ENCODE measurements around the gene GATA2.

Gene GATA2

DNA sequence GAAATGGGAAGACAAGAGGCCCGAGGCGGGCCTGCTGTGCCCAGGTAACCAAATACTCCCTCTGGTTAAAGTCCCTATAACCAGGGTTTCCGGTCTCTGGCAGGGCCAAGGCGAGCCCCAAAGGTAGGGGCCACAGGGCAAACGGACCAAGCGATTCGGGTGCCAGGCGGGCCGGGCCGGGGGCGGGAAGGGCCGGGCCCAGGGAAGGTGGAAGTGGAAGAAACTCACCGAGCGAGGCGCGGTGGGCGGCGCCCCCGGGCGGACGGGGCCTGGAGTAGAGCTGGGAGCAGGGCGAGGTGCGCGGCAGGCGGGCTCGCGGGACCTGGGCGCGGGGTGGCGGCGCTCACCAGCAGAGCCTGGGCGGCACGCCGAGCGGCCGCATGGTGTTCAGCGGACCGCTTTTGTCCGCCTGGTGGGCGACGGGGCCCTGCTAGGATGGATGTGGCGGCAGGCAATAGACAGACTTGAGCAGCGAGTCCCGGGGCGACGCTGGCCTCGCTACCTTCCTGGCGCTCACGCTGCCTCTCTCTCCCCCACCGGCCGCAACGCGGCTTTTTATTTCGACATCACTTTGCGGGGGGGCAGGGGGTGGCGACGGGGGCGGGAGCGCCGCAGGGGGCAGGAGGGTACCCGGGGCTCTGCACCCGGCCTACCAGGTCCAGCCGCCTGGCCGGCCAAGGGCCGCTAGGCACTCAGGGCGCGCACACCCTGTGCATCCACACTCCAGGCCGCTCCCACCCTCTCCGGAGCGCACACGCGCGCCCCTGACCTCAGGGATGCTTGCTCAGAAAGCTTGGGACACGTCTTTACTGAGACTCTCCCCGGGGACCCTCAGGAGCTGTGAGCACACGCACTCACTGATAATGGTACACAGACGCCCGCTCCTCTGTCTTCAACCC, at the start of gene GATA2:
TSS of gene GATA2 (minus strand) at position 531 of the 899 bp plus-strand sequence. CDS start 6,170 bp downstream, outside the sequence.
- DNase-seq (ENCODE audit: low read depth in 2 of 2): no peak

GRCh38 chr3:128541246-128541645, 48.2 kb upstream of the GATA2 start:
- DNase-seq (ENCODE audit: low read depth in 2 of 2): no peak

GRCh38 chr3:128539376-128539775, 46.4 kb upstream of the GATA2 start:
- no peak for DNase-seq (ENCODE audit: low read depth in 2 of 2)

- no peak for DNase-seq (ENCODE audit: low read depth in 2 of 2)
Observed at GRCh38 chr3:128537091-128537703, 44.2 kb upstream of the GATA2 start.

DNA sequence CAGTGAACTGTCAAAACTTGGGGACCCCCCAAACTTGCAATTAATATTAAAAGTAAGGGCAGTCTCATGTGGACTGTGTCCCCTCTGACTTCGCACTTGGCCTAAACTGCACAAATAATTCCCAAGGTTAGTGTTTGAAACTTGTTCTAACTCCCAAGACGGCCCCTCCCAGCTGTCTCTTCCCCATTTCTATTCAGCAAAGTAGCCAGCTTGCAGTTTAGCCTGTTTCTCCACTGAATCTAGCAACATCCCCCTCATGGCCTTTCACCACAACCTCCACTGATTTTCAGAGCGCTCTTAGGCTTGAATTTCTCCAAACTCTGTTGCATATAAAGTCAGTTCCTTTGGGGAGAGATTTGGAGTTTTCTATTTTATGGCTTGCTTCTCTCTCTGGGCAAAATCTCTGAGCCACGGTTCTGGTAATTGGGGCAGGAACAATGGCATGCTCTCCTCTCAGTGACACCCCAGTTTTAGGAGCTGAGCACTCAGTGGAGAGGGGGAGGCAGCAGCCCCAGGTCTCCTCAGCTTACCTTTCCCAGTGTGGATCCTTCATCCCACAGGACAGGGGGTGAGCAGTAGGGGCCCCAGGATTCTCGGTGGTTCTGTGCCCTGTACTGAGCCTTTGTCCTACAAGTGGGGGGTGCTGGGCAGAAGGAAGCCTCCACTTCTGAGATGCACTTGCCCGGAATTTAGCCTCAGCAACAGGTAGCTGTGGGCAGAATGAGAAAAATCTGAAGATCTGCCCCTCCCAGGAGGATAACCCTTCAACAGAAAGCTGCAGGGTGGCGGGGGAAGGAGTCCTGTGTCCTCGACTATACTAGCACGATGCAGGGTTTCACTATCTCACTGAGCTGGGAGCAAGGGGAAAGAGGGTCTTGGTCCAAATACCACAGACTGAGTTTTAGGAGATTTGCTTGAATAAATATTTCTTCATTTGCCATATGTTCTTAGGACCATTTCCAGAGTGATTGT, 39.3 kb upstream of the GATA2 start:
- no peak for DNase-seq (ENCODE audit: low read depth in 2 of 2)

GRCh38 chr3:128524374-128525299, 31.6 kb upstream of the GATA2 start:
- DNase-seq (ENCODE audit: low read depth in 2 of 2): no peak

DNA sequence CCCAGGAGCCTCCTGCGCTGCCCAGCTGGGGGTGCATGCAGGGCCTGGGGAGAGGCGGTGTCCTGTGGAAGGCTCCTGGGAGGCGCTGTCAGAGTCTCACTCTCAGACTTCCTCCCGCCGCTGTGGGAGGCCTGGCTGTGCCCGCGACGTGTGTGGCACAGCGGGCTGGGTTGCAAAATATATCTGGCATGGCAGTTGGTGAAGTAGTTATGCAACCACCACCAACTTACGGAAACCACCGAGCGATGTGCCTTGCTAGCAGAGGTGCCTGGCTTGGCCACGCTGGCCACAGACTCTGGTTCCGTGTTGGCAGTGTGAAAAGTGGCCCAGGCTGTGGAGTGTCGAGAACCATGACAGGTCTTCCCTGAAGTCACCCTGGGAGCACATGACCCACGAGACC, 30.6 kb upstream of the GATA2 start:
- DNase-seq (ENCODE audit: low read depth in 2 of 2): no peak

DNA sequence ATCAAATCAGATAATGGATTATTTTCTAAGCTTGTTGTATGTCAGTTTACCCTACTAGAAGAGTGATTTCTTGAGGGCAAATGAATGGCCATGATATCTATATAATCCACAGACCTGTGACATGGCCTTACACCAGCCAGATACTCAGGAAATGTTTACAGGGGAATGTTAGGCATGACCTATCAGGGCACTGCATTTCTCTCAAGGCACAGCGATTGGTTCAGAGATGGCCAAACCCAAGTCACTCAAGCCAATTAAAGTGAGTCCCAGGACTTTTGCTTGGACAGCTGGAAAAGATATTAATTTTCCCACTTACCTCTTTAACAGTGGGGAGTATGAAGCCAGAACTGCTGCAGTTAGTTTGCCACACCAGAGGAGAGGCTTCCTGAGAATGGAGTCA, 28.7 kb upstream of the GATA2 start:
- DNase-seq (ENCODE audit: low read depth in 2 of 2): no peak

GRCh38 chr3:128518587-128519490, 25.8 kb upstream of the GATA2 start:
- no peak for DNase-seq (ENCODE audit: low read depth in 2 of 2)

DNA sequence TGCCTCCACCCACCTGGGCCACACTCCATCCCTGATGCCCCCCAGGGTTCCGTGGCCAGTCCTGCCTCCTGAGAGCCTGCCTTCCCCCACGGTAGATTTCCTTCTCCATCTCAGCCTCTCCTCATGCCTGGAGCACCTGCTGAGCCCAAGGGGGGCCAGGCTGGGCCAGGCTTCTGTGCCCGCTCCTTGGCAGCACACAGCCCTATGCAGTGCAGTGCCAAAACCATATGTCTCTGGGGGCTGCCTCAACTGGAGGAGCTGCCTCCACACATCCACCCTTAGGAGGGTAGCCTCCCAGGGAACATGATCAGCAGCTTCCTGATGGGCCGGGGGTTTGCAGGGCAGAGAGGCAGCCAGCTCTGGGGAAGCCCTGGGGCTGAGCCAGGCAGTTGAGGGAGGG, 24.6 kb upstream of the GATA2 start:
- no peak for DNase-seq (ENCODE audit: low read depth in 2 of 2)

GRCh38 chr3:128515967-128516366, 23.0 kb upstream of the GATA2 start:
- no peak for DNase-seq (ENCODE audit: low read depth in 2 of 2)

- no peak for DNase-seq (ENCODE audit: low read depth in 2 of 2)
Observed at GRCh38 chr3:128508852-128509251, 15.9 kb upstream of the GATA2 start.

DNA sequence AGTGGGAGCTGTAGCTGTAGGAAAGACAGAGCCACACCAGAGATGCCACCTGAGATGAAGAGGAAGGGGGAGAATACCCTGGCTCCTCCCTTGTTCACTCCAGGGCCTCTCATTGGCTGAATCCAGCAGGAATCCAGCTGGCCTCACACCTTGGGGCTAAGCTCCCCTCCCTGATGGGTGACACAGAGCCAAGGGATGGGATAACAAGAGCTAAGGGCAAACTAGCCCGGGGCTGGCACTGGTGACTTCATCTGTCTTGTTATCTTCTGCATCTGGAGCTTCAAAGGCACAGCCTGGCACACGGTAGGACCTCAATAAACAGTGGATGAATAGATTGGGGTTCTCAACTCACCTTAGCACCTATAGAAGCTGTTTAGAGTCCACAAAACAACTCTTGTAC, 13.8 kb upstream of the GATA2 start:
- DNase-seq (ENCODE audit: low read depth in 2 of 2): no peak

DNA sequence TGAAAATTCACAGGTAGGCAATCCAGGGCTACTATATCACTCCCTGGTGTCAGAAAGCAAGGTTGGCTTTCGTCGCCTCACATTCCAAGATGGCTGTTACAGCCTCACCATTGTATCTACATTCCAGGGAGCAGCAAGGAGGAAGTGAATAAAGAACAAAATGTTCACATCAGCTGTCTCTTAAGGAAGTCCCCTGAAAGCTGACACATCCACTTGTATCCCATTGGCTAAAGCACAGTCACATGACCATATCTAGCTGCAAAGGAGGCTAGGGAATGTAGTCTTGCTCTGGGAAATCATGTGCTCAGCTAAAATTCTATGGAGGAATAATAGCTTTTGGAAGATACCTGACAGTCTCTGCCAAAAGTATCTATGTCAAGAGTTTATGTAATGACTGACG, 12.8 kb upstream of the GATA2 start:
- no peak for DNase-seq (ENCODE audit: low read depth in 2 of 2)

- DNase-seq (ENCODE audit: low read depth in 2 of 2): no peak
Observed at GRCh38 chr3:128504963-128505730, 12.1 kb upstream of the GATA2 start.

DNA sequence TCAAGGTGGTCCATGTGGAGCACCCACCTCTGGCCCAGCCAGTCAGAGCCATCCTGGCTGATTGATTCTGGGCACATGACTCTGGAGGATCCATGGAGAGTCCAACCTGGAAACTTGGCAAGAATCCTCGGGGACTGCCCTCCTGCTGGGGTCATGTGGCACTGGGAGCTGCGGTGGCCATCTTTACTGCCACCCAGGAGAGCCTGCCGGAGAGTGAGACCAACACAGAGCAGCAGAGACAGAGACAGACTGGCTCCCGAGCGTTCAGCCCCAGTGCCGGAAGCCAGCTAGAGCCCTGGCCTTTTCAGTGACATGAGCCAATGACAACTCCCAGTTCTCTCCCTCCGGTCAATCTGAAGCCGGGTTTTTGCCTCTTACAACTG, 11.5 kb upstream of the GATA2 start:
- DNase-seq (ENCODE audit: low read depth in 2 of 2): no peak

DNA sequence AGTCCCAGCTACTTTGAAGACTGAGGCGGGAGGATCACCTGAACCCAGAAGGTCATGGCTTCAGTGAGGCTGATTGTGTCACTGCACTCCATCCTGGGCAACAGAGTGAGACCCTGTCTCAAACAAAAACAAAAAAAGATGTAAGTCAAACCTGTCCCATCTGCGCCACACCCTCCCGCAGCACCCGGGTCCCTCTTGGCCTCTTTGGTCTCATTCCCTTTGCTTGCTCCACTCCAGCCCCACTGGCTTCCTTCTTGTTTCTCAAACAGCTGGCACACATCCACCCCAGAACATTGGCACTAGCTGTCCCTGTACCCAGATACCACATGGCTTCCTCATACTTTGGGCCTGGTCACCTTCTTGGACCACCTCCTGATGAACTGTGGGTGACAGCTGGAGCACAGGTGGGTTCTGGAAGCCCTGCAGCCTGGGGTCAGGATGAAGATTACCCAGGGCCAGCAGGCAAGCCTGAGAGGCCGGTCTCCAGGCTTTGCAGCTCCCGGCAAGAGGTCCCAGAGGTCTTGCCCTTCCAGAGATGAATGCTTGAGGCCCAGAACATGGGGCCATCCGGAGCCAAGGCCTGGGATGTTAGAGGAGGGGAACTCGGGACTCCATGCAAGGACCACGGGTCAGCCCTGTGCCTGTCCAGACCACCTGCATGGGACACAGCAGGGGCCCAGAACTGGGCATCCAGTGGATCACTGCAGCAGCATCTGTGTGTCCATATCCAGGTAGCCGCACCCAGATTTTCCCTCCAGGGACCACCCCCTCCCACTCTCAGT, 10.9 kb upstream of the GATA2 start:
- DNase-seq (ENCODE audit: low read depth in 2 of 2): no peak

DNA sequence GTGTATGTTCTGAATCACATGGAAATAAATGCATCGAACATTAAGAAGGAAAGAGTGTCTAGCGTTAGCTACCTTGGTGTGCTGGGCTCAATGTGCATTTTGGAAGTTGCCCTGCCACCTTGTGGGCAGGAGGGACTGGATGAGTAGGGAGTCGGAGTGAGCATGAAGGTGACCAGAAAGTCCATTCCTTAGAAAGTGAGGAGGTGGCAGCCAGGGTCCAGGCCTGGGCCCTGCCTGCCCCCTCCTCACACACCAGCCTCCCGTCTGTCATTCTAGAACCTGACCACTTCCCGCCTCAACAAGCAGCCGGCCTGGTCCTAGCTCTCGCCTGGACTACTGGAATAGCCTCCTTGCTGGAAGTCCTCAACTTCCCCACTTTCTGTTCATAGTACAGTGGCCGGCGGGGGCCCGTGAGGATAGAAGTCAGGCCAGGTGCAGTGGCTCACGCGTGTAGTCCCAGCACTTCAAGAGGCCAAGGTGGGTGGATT, 10.2 kb upstream of the GATA2 start:
- no peak for DNase-seq (ENCODE audit: low read depth in 2 of 2)
